Measurements from ENCODE around the gene IFT52.

The IFT52 gene

DNA sequence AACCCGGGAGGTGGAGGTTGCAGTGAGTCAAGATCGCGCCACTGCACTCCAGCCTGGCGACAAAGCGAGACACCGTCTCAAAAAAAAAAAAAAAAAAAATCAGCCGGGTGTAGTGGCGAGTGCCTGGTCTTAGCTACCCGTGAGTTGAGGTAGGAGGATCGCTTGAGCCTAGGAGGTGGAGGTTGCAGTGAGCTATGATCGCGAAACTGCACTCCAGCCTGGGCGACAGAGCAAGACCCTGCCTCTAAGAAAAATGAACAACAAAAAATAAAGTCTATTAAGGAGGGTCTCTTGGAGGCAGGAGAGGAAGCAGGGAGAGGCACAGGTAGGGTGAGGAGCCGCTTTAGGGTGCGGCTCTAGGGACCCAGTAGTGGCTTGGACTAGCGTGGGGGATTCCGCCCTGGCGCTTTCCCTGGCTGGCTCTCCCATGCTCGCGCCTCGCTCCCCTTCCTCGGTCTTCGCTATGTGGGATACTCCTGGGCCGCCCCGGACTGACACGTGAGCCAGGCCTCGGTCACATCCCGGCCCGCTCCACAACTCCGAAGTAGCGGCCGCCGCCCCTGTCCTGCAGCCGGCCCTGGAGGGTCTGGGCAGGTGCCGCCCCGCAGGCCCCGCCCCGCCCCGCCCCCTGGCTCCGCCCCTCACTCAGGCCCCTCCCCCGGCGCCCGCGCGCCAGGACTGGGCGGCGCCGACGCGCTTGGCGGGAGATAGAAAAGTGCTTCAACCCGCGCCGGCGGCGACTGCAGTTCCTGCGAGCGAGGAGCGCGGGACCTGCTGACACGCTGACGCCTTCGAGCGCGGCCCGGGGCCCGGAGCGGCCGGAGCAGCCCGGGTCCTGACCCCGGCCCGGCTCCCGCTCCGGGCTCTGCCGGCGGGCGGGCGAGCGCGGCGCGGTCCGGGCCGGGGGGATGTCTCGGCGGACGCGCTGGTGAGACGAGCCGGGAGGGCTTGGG is 75.9 kb downstream of the IFT52 start, which contains the start of gene MYBL2:
TSS of gene MYBL2 (plus strand) at position 739 of the 953 bp plus-strand sequence. CDS start at position 909, 170 bp downstream.
- H3K36me3 ChIP-seq: peaks cover 0 to 34% (median 22%) of the 10 kb centered on the region in 11 experiments; a peak in 14 of 22 replicates
- peak within 1 kb of the TSS; percentile 93 to 100 (median 98) for H3K4me2 ChIP-seq
- H3K4me1 ChIP-seq: peaks cover 20 to 34% (median 29%) of the 10 kb centered on the region in 10 experiments
- peaks cover 0 to 14% (median 0%) of the 10 kb centered on the region in 11 experiments; a peak in 3 of 22 replicates for H3K27me3 ChIP-seq
- peak within 1 kb of the TSS; percentile 53 to 90 (median 85); a peak in 20 of 22 replicates for H3K9ac ChIP-seq
- TF ChIP-seq Cebpa-rat (IDR thresholded peaks at IDR 0.05): no peak
- H4K20me1 ChIP-seq: peaks cover 0 to 42% (median 28%) of the 10 kb centered on the region in 11 experiments; a peak in 15 of 22 replicates
- H3K4me3 ChIP-seq: peak within 1 kb of the TSS; percentile 56 to 74 (median 69)
- no peaks in the 10 kb centered on the region for H3K9me3 ChIP-seq (replicated peaks in 1 of 11)
- H3K27ac ChIP-seq: peak within 1 kb of the TSS in 9 of 11 experiments; percentile 64 to 93 (median 89); a peak in 18 of 22 replicates

GRCh38 chr20:43667341-43668132 is 76.8 kb downstream of the IFT52 start:
- Histone ChIP-seq H4K20me1 (peaks cover 0 to 51% (median 37%) of the 10 kb centered on the region in 11 experiments; a peak in 15 of 22 replicates), H3K9me3 (replicated peaks in 1 of 11) (no peaks in the 10 kb centered on the region), H3K9ac (peak overlapping the region; percentile 49 to 90 (median 85); a peak in 20 of 22 replicates), H3K36me3 (peaks cover 0 to 42% (median 31%) of the 10 kb centered on the region in 11 experiments; a peak in 14 of 22 replicates), H3K4me1 (peaks cover 20 to 34% (median 29%) of the 10 kb centered on the region in 10 experiments), H3K4me2 (peak overlapping the region; percentile 93 to 100 (median 98)), H3K27me3 (peaks cover 0 to 14% (median 0%) of the 10 kb centered on the region in 11 experiments; a peak in 3 of 22 replicates), H3K27ac (peak overlapping the region in 9 of 11 experiments; percentile 64 to 93 (median 89); a peak in 18 of 22 replicates), H3K4me3 (peak overlapping the region; percentile 56 to 74 (median 69))
- TF ChIP-seq Cebpa-rat (IDR thresholded peaks at IDR 0.05): no peak

DNA sequence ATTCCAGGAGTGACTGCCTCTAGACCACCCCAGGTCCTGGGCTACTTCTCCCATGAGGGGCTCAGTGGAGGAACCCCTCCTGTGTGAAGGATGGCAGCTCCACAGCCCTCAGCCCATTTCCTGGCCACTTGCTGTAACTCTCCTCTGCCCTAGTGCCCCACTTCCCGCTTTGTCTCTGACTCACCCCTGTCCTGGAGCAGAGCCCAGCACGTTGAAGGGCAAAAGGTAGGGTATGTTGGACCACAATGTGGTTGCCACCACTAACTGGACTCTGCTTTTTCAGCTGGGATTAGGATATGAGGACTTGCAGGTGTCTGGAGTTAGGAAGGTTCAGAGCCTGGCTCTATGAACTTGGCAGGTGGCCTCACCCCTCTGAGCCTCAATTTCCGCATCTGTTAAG is 78.6 kb downstream of the IFT52 start:
- H4K20me1 ChIP-seq: peaks cover 0 to 63% (median 39%) of the 10 kb centered on the region in 11 experiments; a peak in 15 of 22 replicates
- H3K36me3 ChIP-seq: peaks cover 0 to 60% (median 49%) of the 10 kb centered on the region in 11 experiments; a peak in 19 of 22 replicates
- no peak for TF ChIP-seq Cebpa-rat (IDR thresholded peaks at IDR 0.05)
- H3K9ac ChIP-seq: no peak overlapping the region; a peak in 2 of 22 replicates
- no peak overlapping the region for H3K4me3 ChIP-seq
- H3K4me2 ChIP-seq: peak overlapping the region; percentile 8 to 100 (median 96); a peak in 16 of 22 replicates
- no peaks in the 10 kb centered on the region for H3K9me3 ChIP-seq (replicated peaks in 1 of 11)
- peaks cover 0 to 14% (median 0%) of the 10 kb centered on the region in 11 experiments; a peak in 3 of 22 replicates for H3K27me3 ChIP-seq
- H3K4me1 ChIP-seq: peaks cover 20 to 34% (median 29%) of the 10 kb centered on the region in 10 experiments
- H3K27ac ChIP-seq: no peak overlapping the region

DNA sequence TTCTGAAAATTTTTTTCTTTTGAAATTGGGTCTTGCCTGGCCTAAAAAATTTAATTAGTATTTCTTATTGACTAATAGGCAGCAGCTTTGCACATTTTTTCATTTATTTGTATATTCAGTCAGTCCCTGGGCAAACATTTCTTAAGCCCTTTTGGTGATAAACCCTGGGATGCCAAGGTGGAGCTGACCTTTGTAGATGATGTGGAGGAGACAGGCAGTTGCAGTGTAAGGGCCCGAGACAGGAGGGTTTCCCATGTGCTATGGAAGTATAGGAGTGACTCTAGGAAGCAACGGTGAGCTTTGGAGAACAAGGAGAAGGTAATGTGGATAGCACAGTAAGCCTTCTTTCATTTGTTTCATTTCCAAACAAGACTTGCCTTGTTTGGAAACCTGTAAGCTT is 79.7 kb downstream of the IFT52 start:
- Histone ChIP-seq H4K20me1 (peaks cover 0 to 72% (median 46%) of the 10 kb centered on the region in 11 experiments; a peak in 15 of 22 replicates), H3K4me2 (no peak overlapping the region), H3K27me3 (peaks cover 0 to 14% (median 0%) of the 10 kb centered on the region in 11 experiments; a peak in 3 of 22 replicates), H3K27ac (no peak overlapping the region), H3K9me3 (replicated peaks in 1 of 11) (no peaks in the 10 kb centered on the region), H3K4me3 (no peak overlapping the region), H3K36me3 (peaks cover 0 to 71% (median 60%) of the 10 kb centered on the region in 11 experiments; a peak in 19 of 22 replicates), H3K9ac (no peak overlapping the region), H3K4me1 (peaks cover 20 to 34% (median 29%) of the 10 kb centered on the region in 10 experiments)
- no peak for TF ChIP-seq Cebpa-rat (IDR thresholded peaks at IDR 0.05)

GRCh38 chr20:43676368-43676767 is 85.6 kb downstream of the IFT52 start:
- Histone ChIP-seq H3K27ac (no peak overlapping the region), H3K4me3 (no peak overlapping the region), H3K9ac (no peak overlapping the region), H3K4me1 (peaks cover 1 to 22% (median 13%) of the 10 kb centered on the region in 10 experiments), H3K27me3 (no peaks in the 10 kb centered on the region), H3K4me2 (no peak overlapping the region), H3K9me3 (replicated peaks in 1 of 11) (no peaks in the 10 kb centered on the region), H4K20me1 (peaks cover 0 to 79% (median 37%) of the 10 kb centered on the region in 11 experiments; a peak in 12 of 22 replicates), H3K36me3 (peaks cover 0 to 93% (median 71%) of the 10 kb centered on the region in 11 experiments; a peak in 19 of 22 replicates)
- no peak for TF ChIP-seq Cebpa-rat (IDR thresholded peaks at IDR 0.05)

DNA sequence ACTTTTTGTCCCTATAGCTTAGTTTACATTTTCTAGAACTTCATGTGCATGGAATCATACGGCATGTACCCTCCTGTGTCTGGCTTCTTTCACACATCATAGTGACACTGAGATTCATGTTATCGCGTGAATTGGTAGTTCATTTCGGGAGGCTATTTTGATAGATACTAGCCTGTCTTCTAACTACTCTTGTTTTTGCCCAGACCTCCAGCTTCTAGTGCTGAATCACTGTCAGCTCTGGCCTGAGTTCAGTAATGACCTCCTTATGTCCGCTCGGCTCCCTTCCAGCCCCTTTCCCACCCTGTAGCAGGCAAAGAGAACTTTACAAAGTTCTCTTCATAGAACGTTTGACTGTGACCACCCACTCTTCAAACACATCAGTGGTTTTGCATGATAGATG is 90.2 kb downstream of the IFT52 start:
- Histone ChIP-seq H3K27ac (peak overlapping the region in 5 of 11 experiments; percentile 38 to 91 (median 78); a peak in 8 of 22 replicates), H3K27me3 (no peaks in the 10 kb centered on the region), H3K36me3 (peaks cover 0 to 92% (median 64%) of the 10 kb centered on the region in 11 experiments; a peak in 18 of 22 replicates), H4K20me1 (peaks cover 0 to 65% (median 46%) of the 10 kb centered on the region in 11 experiments; a peak in 12 of 22 replicates), H3K9me3 (replicated peaks in 1 of 11) (no peaks in the 10 kb centered on the region), H3K9ac (peak overlapping the region in 5 of 11 experiments; percentile 6 to 82 (median 74); a peak in 7 of 22 replicates), H3K4me2 (peak overlapping the region in 10 of 11 experiments; percentile 52 to 96 (median 74); a peak in 19 of 22 replicates), H3K4me3 (no peak overlapping the region), H3K4me1 (peaks cover 11 to 41% (median 32%) of the 10 kb centered on the region in 10 experiments)
- no peak for TF ChIP-seq Cebpa-rat (IDR thresholded peaks at IDR 0.05)

DNA sequence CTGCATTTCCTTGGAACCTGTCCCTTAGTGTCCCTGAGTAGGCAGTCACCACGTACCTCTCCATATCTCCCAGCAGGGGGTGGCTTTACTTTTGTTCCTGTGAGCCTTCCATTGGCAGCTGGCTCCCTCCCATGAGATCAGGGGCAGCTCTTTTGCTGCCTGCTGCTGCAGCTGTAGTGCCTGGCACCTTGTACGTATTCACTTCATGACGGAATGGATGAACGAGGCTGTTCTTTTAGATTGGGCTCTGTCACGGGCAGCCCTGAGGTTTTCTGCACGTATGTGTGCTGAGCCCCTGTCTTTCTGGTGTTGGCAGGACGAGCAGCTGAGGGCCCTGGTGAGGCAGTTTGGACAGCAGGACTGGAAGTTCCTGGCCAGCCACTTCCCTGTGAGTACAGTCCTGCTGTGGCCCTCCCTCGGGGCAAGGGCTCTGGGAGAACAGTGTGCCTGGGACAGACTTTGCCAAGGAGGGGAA is 90.8 kb downstream of the IFT52 start:
- no peak for TF ChIP-seq Cebpa-rat (IDR thresholded peaks at IDR 0.05)
- Histone ChIP-seq H3K27me3 (no peaks in the 10 kb centered on the region), H3K36me3 (peaks cover 0 to 92% (median 65%) of the 10 kb centered on the region in 11 experiments; a peak in 20 of 22 replicates), H4K20me1 (peaks cover 0 to 66% (median 48%) of the 10 kb centered on the region in 11 experiments; a peak in 13 of 22 replicates), H3K4me2 (peak overlapping the region; percentile 52 to 96 (median 74)), H3K4me1 (peaks cover 11 to 41% (median 32%) of the 10 kb centered on the region in 10 experiments), H3K9me3 (replicated peaks in 1 of 11) (no peaks in the 10 kb centered on the region), H3K4me3 (peak overlapping the region in 3 of 10 experiments; percentile 31 to 49 (median 35); a peak in 5 of 20 replicates), H3K27ac (peak overlapping the region in 7 of 11 experiments; percentile 38 to 91 (median 58); a peak in 13 of 22 replicates), H3K9ac (peak overlapping the region in 8 of 11 experiments; percentile 32 to 82 (median 48); a peak in 13 of 22 replicates)
